ENCODE data around the gene HOXA5.

HOXA5 gene

GRCh38 chr7:27104341-27105058, 39.0 kb downstream of the HOXA5 start:
- peak; percentile 63 for DNase-seq

GRCh38 chr7:27103489-27104226, 39.8 kb downstream of the HOXA5 start:
- no peak for DNase-seq

GRCh38 chr7:27102581-27103442, 40.7 kb downstream of the HOXA5 start, which contains the start of gene HOXA2:
Gene HOXA2 (minus strand): TSS chr7:27102683. CDS start chr7:27102500, 183 bp downstream.
- DNase-seq, result peak; percentile 48

GRCh38 chr7:27101957-27102580, 41.4 kb downstream of the HOXA5 start:
- DNase-seq, result no peak

- peak; percentile 83 for DNase-seq
Observed at GRCh38 chr7:27101171-27101956, 42.1 kb downstream of the HOXA5 start.

- DNase-seq, result no peak
Observed at GRCh38 chr7:27100694-27101170, 42.7 kb downstream of the HOXA5 start.

- no peak for DNase-seq
Observed at GRCh38 chr7:27099453-27100370, 43.8 kb downstream of the HOXA5 start.

GRCh38 chr7:27098578-27099451, 44.7 kb downstream of the HOXA5 start:
- DNase-seq, result peak; percentile 72

GRCh38 chr7:27097686-27098577, 45.5 kb downstream of the HOXA5 start:
- DNase-seq, result no peak

- no peak for DNase-seq
Observed at GRCh38 chr7:27096768-27097514, 46.5 kb downstream of the HOXA5 start.

GRCh38 chr7:27095897-27096767, 47.3 kb downstream of the HOXA5 start, which contains the start of gene HOXA1:
Gene HOXA1 (minus strand): TSS chr7:27096000. CDS start chr7:27095912, 88 bp downstream.
- DNase-seq, result peak; percentile 89

- no peak for DNase-seq
Observed at GRCh38 chr7:27095050-27095896, 48.2 kb downstream of the HOXA5 start.

GRCh38 chr7:27094304-27095049, 49.0 kb downstream of the HOXA5 start:
- DNase-seq, result no peak

- no peak for DNase-seq
Observed at GRCh38 chr7:27093184-27093895, 50.1 kb downstream of the HOXA5 start.

Data from fibroblast of upper back skin (primary cell).